CD4-positive, alpha-beta T cell treated with Interleukin-12 subunit alpha and Interleukin-12 subunit beta, for 1 hour (primary cell): ENCODE measurements around the gene SEMA4G.
A peak's percentile ranks its signal among the peaks of the same experiment; 100 is the strongest.

Experiments
- DNase-seq: peaks from one replicate; pipeline ENCODE4 v3.0.0-alpha.2; 2020

Gene SEMA4G

GRCh38 chr10:100969187-100970075 lies at the start of gene SEMA4G:
TSS of gene SEMA4G (plus strand) at chr10:100969504. CDS start at chr10:100972913, 3,409 bp downstream.
- DNase-seq: peak; percentile 46

GRCh38 chr10:100923580-100923979 lies 45.7 kb upstream of the SEMA4G start:
- no peak for DNase-seq

GRCh38 chr10:100927266-100927665 lies 42.0 kb upstream of the SEMA4G start:
- DNase-seq: no peak

GRCh38 chr10:100928039-100928438 lies 41.3 kb upstream of the SEMA4G start:
- no peak for DNase-seq

GRCh38 chr10:100930368-100930767 lies 38.9 kb upstream of the SEMA4G start:
- no peak for DNase-seq

- peak; percentile 13 for DNase-seq
These were observed 35.1 kb upstream of the SEMA4G start for GRCh38 chr10:100934084-100934659.

- DNase-seq: no peak
These were observed 29.4 kb upstream of the SEMA4G start for GRCh38 chr10:100939763-100940344.

- no peak for DNase-seq
These were observed 27.1 kb upstream of the SEMA4G start for GRCh38 chr10:100942229-100942628.

- DNase-seq: no peak
These were observed 25.8 kb upstream of the SEMA4G start for GRCh38 chr10:100943508-100943907.

- no peak for DNase-seq
These were observed 23.6 kb upstream of the SEMA4G start for GRCh38 chr10:100945754-100946153.

- no peak for DNase-seq
These were observed 20.4 kb upstream of the SEMA4G start for GRCh38 chr10:100948916-100949315.

GRCh38 chr10:100960251-100960650 lies 9.1 kb upstream of the SEMA4G start:
- no peak for DNase-seq

- no peak for DNase-seq
These were observed 6.8 kb upstream of the SEMA4G start for GRCh38 chr10:100962351-100963080.

- DNase-seq: no peak
These were observed 5.5 kb upstream of the SEMA4G start for GRCh38 chr10:100963826-100964225.

GRCh38 chr10:100965820-100966219 lies 3.5 kb upstream of the SEMA4G start:
- no peak for DNase-seq

- no peak for DNase-seq
These were observed 2.4 kb upstream of the SEMA4G start for GRCh38 chr10:100966887-100967286.

- no peak for DNase-seq
These were observed 2.0 kb upstream of the SEMA4G start for GRCh38 chr10:100967332-100967731.

- DNase-seq: no peak
These were observed 1.1 kb upstream of the SEMA4G start for GRCh38 chr10:100968062-100968736.

- DNase-seq: no peak
These were observed 479 bp upstream of the SEMA4G start for GRCh38 chr10:100968863-100969186.

- peak; percentile 50 for DNase-seq
These were observed 991 bp downstream of the SEMA4G start for GRCh38 chr10:100970076-100970913.

- no peak for DNase-seq
These were observed 1.9 kb downstream of the SEMA4G start for GRCh38 chr10:100970914-100971811.
